ENCODE measurements around the gene ZNF805.

DNA sequence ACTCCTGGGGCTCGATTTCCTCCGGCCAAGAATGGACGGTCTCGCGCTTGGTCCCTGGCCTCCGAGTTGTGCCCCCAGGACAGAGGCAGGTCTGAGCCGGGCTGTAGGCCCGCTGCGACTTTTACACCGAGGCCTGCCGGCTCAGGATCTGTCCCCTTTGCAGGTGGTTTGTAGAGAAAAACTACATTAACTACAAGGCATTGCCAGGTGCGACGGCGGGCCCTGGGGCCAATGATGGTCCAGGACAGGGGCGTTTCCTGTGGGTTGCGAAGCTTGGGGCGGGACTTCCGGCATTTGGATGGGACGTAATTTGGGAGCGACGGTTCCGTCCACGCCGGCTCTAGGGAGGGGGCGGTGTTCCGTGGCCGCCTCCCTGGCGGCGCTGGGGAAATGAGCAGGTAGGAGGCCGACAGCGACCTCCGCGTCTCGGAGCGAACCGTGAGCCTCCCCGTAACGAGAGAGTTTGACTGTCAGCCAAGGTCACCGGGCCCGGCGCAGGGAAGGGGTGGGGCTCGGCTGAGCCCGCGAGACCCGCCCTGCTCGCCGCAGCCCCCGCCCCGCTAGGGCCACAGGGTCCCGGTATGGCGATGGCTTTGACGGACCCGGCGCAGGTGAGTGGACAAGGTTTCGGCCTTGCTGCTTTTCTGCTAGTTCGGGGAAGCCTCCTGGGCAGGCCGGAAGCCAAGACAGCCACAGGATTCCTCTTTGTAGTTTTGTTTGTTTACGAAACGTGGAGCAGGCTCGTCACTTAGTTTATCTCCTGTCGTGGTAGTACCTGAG lies at the start of gene ZNF805:
- TF ChIP-seq, protein P1, sequence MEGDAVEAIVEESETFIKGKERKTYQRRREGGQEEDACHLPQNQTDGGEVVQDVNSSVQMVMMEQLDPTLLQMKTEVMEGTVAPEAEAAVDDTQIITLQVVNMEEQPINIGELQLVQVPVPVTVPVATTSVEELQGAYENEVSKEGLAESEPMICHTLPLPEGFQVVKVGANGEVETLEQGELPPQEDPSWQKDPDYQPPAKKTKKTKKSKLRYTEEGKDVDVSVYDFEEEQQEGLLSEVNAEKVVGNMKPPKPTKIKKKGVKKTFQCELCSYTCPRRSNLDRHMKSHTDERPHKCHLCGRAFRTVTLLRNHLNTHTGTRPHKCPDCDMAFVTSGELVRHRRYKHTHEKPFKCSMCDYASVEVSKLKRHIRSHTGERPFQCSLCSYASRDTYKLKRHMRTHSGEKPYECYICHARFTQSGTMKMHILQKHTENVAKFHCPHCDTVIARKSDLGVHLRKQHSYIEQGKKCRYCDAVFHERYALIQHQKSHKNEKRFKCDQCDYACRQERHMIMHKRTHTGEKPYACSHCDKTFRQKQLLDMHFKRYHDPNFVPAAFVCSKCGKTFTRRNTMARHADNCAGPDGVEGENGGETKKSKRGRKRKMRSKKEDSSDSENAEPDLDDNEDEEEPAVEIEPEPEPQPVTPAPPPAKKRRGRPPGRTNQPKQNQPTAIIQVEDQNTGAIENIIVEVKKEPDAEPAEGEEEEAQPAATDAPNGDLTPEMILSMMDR (IDR thresholded peaks at IDR 0.05) = peak in 2 of 5 experiments; percentile 18 to 24
- peak; percentile 10 for TF ChIP-seq EP300 (IDR thresholded peaks at IDR 0.05; ENCODE audit: low read depth)

Measured in transverse colon (tissue), 3 donors.